GM19099 (cell line): ENCODE results near the gene ZNF20.

Source experiments
- POLR2A ChIP-seq: IDR thresholded peaks from 3 replicates; pipeline ENCODE4 v1.6.1; 2011; ENCODE audit warnings: low read depth; ENCODE audit not compliant: insufficient read length; ENCODE audit errors: extremely low read depth

ZNF20 gene

GRCh38 chr19:12139885-12140544 lies at the start of gene ZNF20:
Gene ZNF20 (minus strand): TSS chr19:12140350. CDS start chr19:12140182, 168 bp downstream.
- peak; percentile 54 for TF ChIP-seq POLR2A

- TF ChIP-seq POLR2A: no peak
Measured at GRCh38 chr19:12187625-12188024, 47.5 kb upstream of the ZNF20 start.

- no peak for TF ChIP-seq POLR2A
Measured at GRCh38 chr19:12180377-12180776, 40.2 kb upstream of the ZNF20 start.

- TF ChIP-seq POLR2A: no peak
Measured at GRCh38 chr19:12166626-12167025, 26.5 kb upstream of the ZNF20 start.

- no peak for TF ChIP-seq POLR2A
Measured at GRCh38 chr19:12163826-12164225, 23.7 kb upstream of the ZNF20 start.

GRCh38 chr19:12162882-12163806 lies 23.0 kb upstream of the ZNF20 start, which contains the start of gene ZNF136:
Gene ZNF136 (plus strand): TSS chr19:12163096. CDS start chr19:12163204, 108 bp downstream.
- peak; percentile 86 for TF ChIP-seq POLR2A

- TF ChIP-seq POLR2A: no peak
Measured at GRCh38 chr19:12162513-12162881, 22.3 kb upstream of the ZNF20 start.

GRCh38 chr19:12159773-12160414 lies 19.7 kb upstream of the ZNF20 start:
- TF ChIP-seq POLR2A: no peak

- TF ChIP-seq POLR2A: peak; percentile 55
Measured at GRCh38 chr19:12156223-12157058, 16.3 kb upstream of the ZNF20 start, which contains the start of gene ZNF625. Gene ZNF625 (minus strand): TSS chr19:12156734. CDS start chr19:12156558, 176 bp downstream.

GRCh38 chr19:12155324-12155860 lies 15.2 kb upstream of the ZNF20 start:
- no peak for TF ChIP-seq POLR2A

GRCh38 chr19:12145348-12145747 lies 5.2 kb upstream of the ZNF20 start:
- TF ChIP-seq POLR2A: no peak

GRCh38 chr19:12141405-12141736 lies 1.2 kb upstream of the ZNF20 start:
- TF ChIP-seq POLR2A: no peak

- TF ChIP-seq POLR2A: no peak
Measured at GRCh38 chr19:12140545-12141404, 625 bp upstream of the ZNF20 start.
